Lower lobe of right lung (tissue), 2 donors: ENCODE results near the gene MNX1. TPM values are rescaled to one million over a fixed set of nuclear protein-coding genes. Genes with fewer than 3 reads are reported as not detected.

Experiments
- ATAC-seq, 2 donors: fragments of 200-7000 bp; cut with Tn5 transposase; one replicate each; pipeline ENCODE4 v1.9.1; 2020 to 2022; ENCODE audit warnings: mild to moderate bottlenecking in 2 of 2, moderate library complexity in 2 of 2
- DNase-seq: peaks from one replicate; pipeline ENCODE4 v3.0.0-alpha.2; 2020
- H3K27ac ChIP-seq: fragments of 200-600 bp; one replicate; pipeline ENCODE4 v1.8.0; 2022
- H3K27me3 ChIP-seq: fragments of 200-600 bp; one replicate; pipeline ENCODE4 v1.8.0; 2022; ENCODE audit warnings: low read depth
- H3K36me3 ChIP-seq: fragments of 200-600 bp; one replicate; pipeline ENCODE4 v1.8.0; 2022; ENCODE audit warnings: mild to moderate bottlenecking
- H3K4me1 ChIP-seq: fragments of 200-600 bp; one replicate; pipeline ENCODE4 v1.8.0; 2022
- H3K4me3 ChIP-seq: fragments of 200-600 bp; one replicate; pipeline ENCODE4 v1.8.0; 2022; ENCODE audit warnings: mild to moderate bottlenecking
- H3K9me3 ChIP-seq: fragments of 200-600 bp; one replicate; pipeline ENCODE4 v1.8.0; 2022
- intact Hi-C: fragments of 100-400 bp; cut with DNase I; formaldehyde crosslinking; loops from one replicate; pipeline ENCODE4 v1.11.0; 2022
- total RNA-seq: library from RNA; stranded (reverse); fragmentation: NEBNext Ultra II Directional; extraction: Animal tissue kit (Norgen Biotek cat#: 25700); gene quantifications from one replicate; pipeline ENCODE4 v1.2.1, GENCODE V29; 2021
- TF ChIP-seq, protein P1 (sequence below): fragments of 200-600 bp; IDR thresholded peaks from one replicate; pipeline ENCODE4 v1.8.0; 2022; ENCODE audit warnings: antibody characterized with exemption, mild to moderate bottlenecking
- donor health status: DM: no; HTN: yes; CAD: no; lungs with severe emphysema.

Gene MNX1
- total RNA-seq, 1 donor from 2014 or later: 0.74 TPM

GRCh38 chr7:156962145-156962544 lies 48.3 kb downstream of the MNX1 start:
- Histone ChIP-seq H3K27me3 (no peaks in the 10 kb centered on the region), H3K9me3 (no peaks in the 10 kb centered on the region), H3K27ac (no peak overlapping the region), H3K4me3 (no peak overlapping the region), H3K36me3 (peaks cover 99% of the 10 kb centered on the region), H3K4me1 (no peaks in the 10 kb centered on the region)
- ATAC-seq (no peak), DNase-seq (no peak)
- intact Hi-C loops: no loop called here
- TF ChIP-seq, protein P1, sequence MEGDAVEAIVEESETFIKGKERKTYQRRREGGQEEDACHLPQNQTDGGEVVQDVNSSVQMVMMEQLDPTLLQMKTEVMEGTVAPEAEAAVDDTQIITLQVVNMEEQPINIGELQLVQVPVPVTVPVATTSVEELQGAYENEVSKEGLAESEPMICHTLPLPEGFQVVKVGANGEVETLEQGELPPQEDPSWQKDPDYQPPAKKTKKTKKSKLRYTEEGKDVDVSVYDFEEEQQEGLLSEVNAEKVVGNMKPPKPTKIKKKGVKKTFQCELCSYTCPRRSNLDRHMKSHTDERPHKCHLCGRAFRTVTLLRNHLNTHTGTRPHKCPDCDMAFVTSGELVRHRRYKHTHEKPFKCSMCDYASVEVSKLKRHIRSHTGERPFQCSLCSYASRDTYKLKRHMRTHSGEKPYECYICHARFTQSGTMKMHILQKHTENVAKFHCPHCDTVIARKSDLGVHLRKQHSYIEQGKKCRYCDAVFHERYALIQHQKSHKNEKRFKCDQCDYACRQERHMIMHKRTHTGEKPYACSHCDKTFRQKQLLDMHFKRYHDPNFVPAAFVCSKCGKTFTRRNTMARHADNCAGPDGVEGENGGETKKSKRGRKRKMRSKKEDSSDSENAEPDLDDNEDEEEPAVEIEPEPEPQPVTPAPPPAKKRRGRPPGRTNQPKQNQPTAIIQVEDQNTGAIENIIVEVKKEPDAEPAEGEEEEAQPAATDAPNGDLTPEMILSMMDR: no peak

DNA sequence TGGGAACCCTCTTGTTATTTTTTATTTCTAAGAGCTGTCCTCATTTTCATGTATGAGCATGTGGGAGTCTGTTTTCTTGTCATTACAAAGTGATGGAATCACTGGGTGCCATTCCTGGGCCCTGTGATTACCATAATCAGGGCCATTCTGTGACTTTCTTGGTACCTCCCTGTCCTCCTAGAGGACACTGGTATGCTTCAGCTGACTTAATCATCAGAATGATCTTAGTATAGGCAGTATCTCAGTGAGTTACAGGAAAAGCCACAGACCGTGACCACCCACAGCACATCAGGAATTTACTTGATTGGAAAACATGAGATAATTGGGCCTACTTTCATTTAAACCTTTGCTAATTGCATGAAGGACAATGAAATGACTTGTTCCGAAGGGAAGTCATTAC lies 53.7 kb downstream of the MNX1 start:
- H3K36me3 ChIP-seq: peaks cover 100% of the 10 kb centered on the region
- DNase-seq (no peak), ATAC-seq (no peak)
- no peak overlapping the region for H3K4me3 ChIP-seq
- TF ChIP-seq, protein P1: no peak
- H3K27ac ChIP-seq: no peak overlapping the region
- H3K27me3 ChIP-seq: no peaks in the 10 kb centered on the region
- H3K4me1 ChIP-seq: peaks cover 9% of the 10 kb centered on the region
- no peaks in the 10 kb centered on the region for H3K9me3 ChIP-seq
- intact Hi-C loops: no loop called here

- H3K36me3 ChIP-seq: peaks cover 82% of the 10 kb centered on the region
- H3K9me3 ChIP-seq: no peaks in the 10 kb centered on the region
- no peak for ATAC-seq
- intact Hi-C loops: no loop called here
- DNase-seq: no peak
- TF ChIP-seq, protein P1: no peak
- no peaks in the 10 kb centered on the region for H3K27me3 ChIP-seq
- no peak overlapping the region for H3K4me3 ChIP-seq
- H3K27ac ChIP-seq: no peak overlapping the region
- H3K4me1 ChIP-seq: peaks cover 24% of the 10 kb centered on the region
These were observed 55.5 kb downstream of the MNX1 start for GRCh38 chr7:156954941-156955340.

Other genes starting within 250 kb of the MNX1 start
- 71.1 TPM for gene LMBR1, start 117.5 kb downstream of the MNX1 start, total RNA-seq
- 16.9 TPM for gene NOM1, start 61.0 kb downstream of the MNX1 start, total RNA-seq
- gene UBE3C, start 128.3 kb upstream of the MNX1 start, total RNA-seq: 55.7 TPM